Kidney (tissue), 14 donors: ENCODE data around the gene KCNIP1. TPM values are rescaled to one million over a fixed set of nuclear protein-coding genes. Genes with fewer than 3 reads are reported as not detected.

Experiments used
- DNase-seq, 5 donors: peaks; one replicate each; pipeline ENCODE4 v3.0.0-alpha.2; 2013 to 2020
- FAIRE-seq: peaks from 2 replicates; lab custom pipeline; 2012; peaks lifted over from hg19 to GRCh38; lab: Jason Lieb, UNC
- H3K27ac ChIP-seq, 2 donors: one replicate each; pipeline ENCODE4 v1.7.0; 2013; ENCODE audit warnings: low read depth in 2 of 2, low read length in 2 of 2, inconsistent platforms in 1 of 2
- H3K27me3 ChIP-seq: one replicate; pipeline ENCODE4 v1.7.1; 2013; ENCODE audit warnings: low read length, inconsistent platforms; ENCODE audit not compliant: control insufficient read depth, insufficient read depth
- H3K36me3 ChIP-seq, 3 donors: one replicate each; pipeline versions ENCODE4 v1.7.0 to v1.7.1; 2013; ENCODE audit warnings: low read length in 3 of 3, control low read depth in 1 of 3, inconsistent platforms in 1 of 3; ENCODE audit not compliant: insufficient read depth in 3 of 3, control insufficient read depth in 2 of 3
- H3K4me1 ChIP-seq, 3 donors: one replicate each; pipeline versions ENCODE4 v1.7.0 to v1.7.1; 2013; ENCODE audit warnings: low read length in 3 of 3, inconsistent platforms in 1 of 3, low read depth in 1 of 3; ENCODE audit not compliant: control insufficient read depth in 2 of 3, insufficient read depth in 2 of 3
- H3K4me3 ChIP-seq, 3 donors: one replicate each; pipeline versions ENCODE4 v1.7.0 to v1.8.1; 2013; ENCODE audit warnings: low read length in 3 of 3, control low read depth in 1 of 3, inconsistent platforms in 1 of 3
- H3K9ac ChIP-seq, 3 donors: one replicate each; pipeline versions ENCODE4 v1.7.0 to v1.7.1; 2013; ENCODE audit warnings: low read length in 3 of 3, control low read depth in 1 of 3, inconsistent platforms in 1 of 3
- H3K9me3 ChIP-seq, 3 donors: one replicate each; pipeline versions ENCODE4 v1.7.0 to v1.7.1; 2013; ENCODE audit warnings: low read length in 3 of 3, control low read depth in 1 of 3, inconsistent platforms in 1 of 3; ENCODE audit not compliant: control insufficient read depth in 2 of 3, insufficient read depth in 1 of 3
- intact Hi-C: fragments of 100-400 bp; cut with DNase I; formaldehyde crosslinking; loops from one replicate; pipeline ENCODE4 v1.11.1; 2022
- polyA plus RNA-seq: library from polyadenylated mRNA; stranded (reverse); fragments of 350-450 nt; fragmentation: Illumina TruSeq; extraction: RNeasy Lipid Tissue Mini Kit (QIAGEN cat#74804); gene quantifications from one replicate; pipeline ENCODE4 v1.2.3, GENCODE V29; 2014; ENCODE audit warnings: low read depth, low replicate concordance; ENCODE audit not compliant: insufficient read depth
- total RNA-seq: library from RNA; stranded (reverse); fragmentation: NEBNext Ultra II Directional; extraction: Animal tissue kit (Norgen Biotek cat#: 25700); gene quantifications from one replicate; pipeline ENCODE4 v1.2.1, GENCODE V29; 2021
- TF ChIP-seq, protein P1 (sequence below): IDR thresholded peaks from 3 replicates; pipeline ENCODE4 v1.5.1; 2012; ENCODE audit warnings: mild to moderate bottlenecking, moderate library complexity, borderline replicate concordance; ENCODE audit not compliant: insufficient read depth; ENCODE audit errors: extremely low read depth
- donor health status: control.
- donor health status: control.
- donor health status: control.
- donor health status: control.
- donor health status: control.
- donor health status: DM: yes; HTN: yes; CAD: no.
- donor health status: Normal renal cell carcinoma (clear cell type).

Gene KCNIP1
- total and polyA plus RNA-seq, 2 donors from 2014 or later: 1.8 to 3.1 TPM

GRCh38 chr5:170745481-170746071 is 241.8 kb downstream of the KCNIP1 start:
- peak; percentile 70 to 90 (median 77) for DNase-seq

GRCh38 chr5:170746075-170746960 is 242.5 kb downstream of the KCNIP1 start:
- H3K27ac ChIP-seq: peak overlapping the region; percentile 54 to 85
- TF ChIP-seq, protein P1, sequence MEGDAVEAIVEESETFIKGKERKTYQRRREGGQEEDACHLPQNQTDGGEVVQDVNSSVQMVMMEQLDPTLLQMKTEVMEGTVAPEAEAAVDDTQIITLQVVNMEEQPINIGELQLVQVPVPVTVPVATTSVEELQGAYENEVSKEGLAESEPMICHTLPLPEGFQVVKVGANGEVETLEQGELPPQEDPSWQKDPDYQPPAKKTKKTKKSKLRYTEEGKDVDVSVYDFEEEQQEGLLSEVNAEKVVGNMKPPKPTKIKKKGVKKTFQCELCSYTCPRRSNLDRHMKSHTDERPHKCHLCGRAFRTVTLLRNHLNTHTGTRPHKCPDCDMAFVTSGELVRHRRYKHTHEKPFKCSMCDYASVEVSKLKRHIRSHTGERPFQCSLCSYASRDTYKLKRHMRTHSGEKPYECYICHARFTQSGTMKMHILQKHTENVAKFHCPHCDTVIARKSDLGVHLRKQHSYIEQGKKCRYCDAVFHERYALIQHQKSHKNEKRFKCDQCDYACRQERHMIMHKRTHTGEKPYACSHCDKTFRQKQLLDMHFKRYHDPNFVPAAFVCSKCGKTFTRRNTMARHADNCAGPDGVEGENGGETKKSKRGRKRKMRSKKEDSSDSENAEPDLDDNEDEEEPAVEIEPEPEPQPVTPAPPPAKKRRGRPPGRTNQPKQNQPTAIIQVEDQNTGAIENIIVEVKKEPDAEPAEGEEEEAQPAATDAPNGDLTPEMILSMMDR: no peak
- peak overlapping the region in 1 of 3 donors; percentile 55 for H3K9ac ChIP-seq
- no peaks in the 10 kb centered on the region for H3K36me3 ChIP-seq
- intact Hi-C loops: no loop called here
- peaks cover 0 to 20% (median 16%) of the 10 kb centered on the region in 3 donors for H3K4me1 ChIP-seq
- DNase-seq (peak in 2 of 5 donors; percentile 64 to 69), FAIRE-seq (no peak)
- no peaks in the 10 kb centered on the region for H3K27me3 ChIP-seq
- H3K4me3 ChIP-seq: no peak overlapping the region
- no peaks in the 10 kb centered on the region for H3K9me3 ChIP-seq

More at GRCh38 chr5:170745481-170746071, 241.8 kb downstream of the KCNIP1 start:
- Histone ChIP-seq H3K9me3 (no peaks in the 10 kb centered on the region), H3K9ac (peak overlapping the region in 1 of 3 donors; percentile 40), H3K27ac (peak overlapping the region; percentile 54 to 85), H3K4me1 (peaks cover 0 to 17% (median 16%) of the 10 kb centered on the region in 3 donors), H3K27me3 (no peaks in the 10 kb centered on the region), H3K36me3 (no peaks in the 10 kb centered on the region), H3K4me3 (no peak overlapping the region)
- TF ChIP-seq, protein P1: no peak
- no peak for FAIRE-seq
- intact Hi-C loops: no loop called here

- Histone ChIP-seq H3K27ac (no peak overlapping the region), H3K4me1 (peaks cover 0 to 20% (median 16%) of the 10 kb centered on the region in 3 donors), H3K9ac (no peak overlapping the region), H3K27me3 (no peaks in the 10 kb centered on the region), H3K36me3 (no peaks in the 10 kb centered on the region), H3K4me3 (no peak overlapping the region), H3K9me3 (no peaks in the 10 kb centered on the region)
- intact Hi-C loops: no loop called here
- TF ChIP-seq, protein P1: no peak
- DNase-seq (no peak), FAIRE-seq (no peak)
These were observed 243.1 kb downstream of the KCNIP1 start for GRCh38 chr5:170746961-170747340.
